Mucosa of descending colon (tissue), 3 donors: ENCODE data around the gene SLMAP. TPM values are rescaled to one million over a fixed set of nuclear protein-coding genes. Genes with fewer than 3 reads are reported as not detected.

Source experiments
- ATAC-seq: fragments of 200-7000 bp; cut with Tn5 transposase; one replicate; pipeline ENCODE4 v1.9.1; 2020; ENCODE audit warnings: mild to moderate bottlenecking, moderate library complexity
- DNase-seq, 3 donors: peaks; one replicate each; pipeline ENCODE4 v3.0.0-alpha.2; 2020
- H3K36me3 ChIP-seq: fragments of 200-600 bp; one replicate; pipeline ENCODE4 v1.8.0; 2021; ENCODE audit warnings: low read depth, mild to moderate bottlenecking
- H3K4me1 ChIP-seq: fragments of 200-600 bp; one replicate; pipeline ENCODE4 v1.8.0; 2021; ENCODE audit warnings: low read depth, mild to moderate bottlenecking
- H3K4me3 ChIP-seq: fragments of 200-600 bp; one replicate; pipeline ENCODE4 v1.8.0; 2021; ENCODE audit warnings: mild to moderate bottlenecking
- H3K9me3 ChIP-seq: fragments of 200-600 bp; one replicate; pipeline ENCODE4 v1.8.0; 2021; ENCODE audit warnings: mild to moderate bottlenecking
- intact Hi-C, 2 donors: fragments of 100-400 bp; cut with DNase I in 1 of 2; cut with micrococcal nuclease in 1 of 2; formaldehyde crosslinking; loops; one replicate each; pipeline versions ENCODE4 v1.11.0 to v1.11.1; 2022; cut with DNase I, micrococcal nuclease
- total RNA-seq, 3 donors: library from RNA; stranded (reverse); fragmentation: NEBNext Ultra II Directional in 2 of 3; extraction: Animal tissue kit (Norgen Biotek cat#: 25700) in 2 of 3; gene quantifications; one replicate each; pipeline versions ENCODE4 v1.2.1 to v1.2.4, GENCODE V29; 2021 to 2023
- TF ChIP-seq, protein P1 (sequence below): fragments of 200-600 bp; IDR thresholded peaks from one replicate; pipeline ENCODE4 v1.8.0; 2022; ENCODE audit warnings: antibody characterized with exemption, mild to moderate bottlenecking
- donor health status: DM: no; HTN: no; CAD: no; lungs with moderate emphysema.
- donor health status: DM: no; HTN: no; CAD: no.
- donor health status: DM: no; HTN: yes; CAD: no.

SLMAP gene
- total RNA-seq, 3 donors from 2014 or later, result 73.8 to 298 (median 83.8) TPM

GRCh38 chr3:57937092-57937491, 181.0 kb downstream of the SLMAP start:
- Histone ChIP-seq H3K9me3 (no peaks in the 10 kb centered on the region), H3K4me3 (no peak overlapping the region)
- intact Hi-C loops, result no loop called here

DNA sequence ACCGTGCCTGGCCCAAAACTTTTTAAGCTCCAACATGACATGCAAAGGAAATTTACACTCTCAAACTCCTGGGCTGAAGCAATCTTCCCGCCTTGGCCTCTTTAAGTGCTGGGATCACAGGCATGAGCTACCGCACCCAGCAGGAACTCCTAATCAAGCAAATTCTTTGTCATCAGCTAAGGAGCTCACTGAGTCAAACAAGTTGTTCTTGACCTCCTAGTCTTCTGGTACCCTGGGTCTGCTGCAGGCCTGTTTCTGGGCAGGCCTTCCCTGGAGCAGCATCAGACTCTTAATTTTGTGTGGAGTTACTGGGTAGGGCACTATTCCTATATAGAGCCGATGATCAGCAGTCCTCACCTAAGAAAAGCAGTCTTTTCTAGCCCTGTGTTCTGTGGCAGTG, 183.7 kb downstream of the SLMAP start:
- Histone ChIP-seq H3K4me3 (no peak overlapping the region), H3K4me1 (no peaks in the 10 kb centered on the region), H3K9me3 (no peaks in the 10 kb centered on the region), H3K36me3 (no peaks in the 10 kb centered on the region)
- intact Hi-C loops, result no loop called here
- DNase-seq (no peak), ATAC-seq (no peak)
- TF ChIP-seq, protein P1, sequence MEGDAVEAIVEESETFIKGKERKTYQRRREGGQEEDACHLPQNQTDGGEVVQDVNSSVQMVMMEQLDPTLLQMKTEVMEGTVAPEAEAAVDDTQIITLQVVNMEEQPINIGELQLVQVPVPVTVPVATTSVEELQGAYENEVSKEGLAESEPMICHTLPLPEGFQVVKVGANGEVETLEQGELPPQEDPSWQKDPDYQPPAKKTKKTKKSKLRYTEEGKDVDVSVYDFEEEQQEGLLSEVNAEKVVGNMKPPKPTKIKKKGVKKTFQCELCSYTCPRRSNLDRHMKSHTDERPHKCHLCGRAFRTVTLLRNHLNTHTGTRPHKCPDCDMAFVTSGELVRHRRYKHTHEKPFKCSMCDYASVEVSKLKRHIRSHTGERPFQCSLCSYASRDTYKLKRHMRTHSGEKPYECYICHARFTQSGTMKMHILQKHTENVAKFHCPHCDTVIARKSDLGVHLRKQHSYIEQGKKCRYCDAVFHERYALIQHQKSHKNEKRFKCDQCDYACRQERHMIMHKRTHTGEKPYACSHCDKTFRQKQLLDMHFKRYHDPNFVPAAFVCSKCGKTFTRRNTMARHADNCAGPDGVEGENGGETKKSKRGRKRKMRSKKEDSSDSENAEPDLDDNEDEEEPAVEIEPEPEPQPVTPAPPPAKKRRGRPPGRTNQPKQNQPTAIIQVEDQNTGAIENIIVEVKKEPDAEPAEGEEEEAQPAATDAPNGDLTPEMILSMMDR, result no peak

More at GRCh38 chr3:57937092-57937491, 181.0 kb downstream of the SLMAP start:
- Histone ChIP-seq H3K36me3 (no peaks in the 10 kb centered on the region), H3K4me1 (no peaks in the 10 kb centered on the region)
- DNase-seq, result no peak
- no peak for ATAC-seq
- TF ChIP-seq, protein P1, result no peak

DNA sequence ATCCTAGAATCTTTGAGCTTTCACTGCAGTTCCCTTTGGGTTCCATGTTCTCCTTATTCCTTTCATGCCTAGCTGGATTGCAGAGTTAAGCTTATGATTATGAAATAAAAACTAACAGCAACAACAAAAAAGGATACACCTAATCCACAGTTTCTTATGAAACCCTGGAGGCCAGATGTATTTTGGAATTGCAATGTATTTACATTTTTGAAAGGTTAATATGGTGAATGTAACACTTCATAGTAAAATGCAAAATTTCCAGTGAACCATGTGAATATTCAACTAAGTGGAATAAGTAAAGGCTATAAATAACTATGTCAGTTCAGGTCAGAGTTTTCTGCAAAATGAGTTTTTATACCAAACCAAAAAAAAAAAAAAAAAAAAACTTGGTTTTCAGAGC, 186.3 kb downstream of the SLMAP start:
- no peaks in the 10 kb centered on the region for H3K9me3 ChIP-seq
- no peak for DNase-seq
- no peak for ATAC-seq
- intact Hi-C loops, result no loop called here
- TF ChIP-seq, protein P1, result no peak
- no peaks in the 10 kb centered on the region for H3K4me1 ChIP-seq
- no peaks in the 10 kb centered on the region for H3K36me3 ChIP-seq
- no peak overlapping the region for H3K4me3 ChIP-seq

DNA sequence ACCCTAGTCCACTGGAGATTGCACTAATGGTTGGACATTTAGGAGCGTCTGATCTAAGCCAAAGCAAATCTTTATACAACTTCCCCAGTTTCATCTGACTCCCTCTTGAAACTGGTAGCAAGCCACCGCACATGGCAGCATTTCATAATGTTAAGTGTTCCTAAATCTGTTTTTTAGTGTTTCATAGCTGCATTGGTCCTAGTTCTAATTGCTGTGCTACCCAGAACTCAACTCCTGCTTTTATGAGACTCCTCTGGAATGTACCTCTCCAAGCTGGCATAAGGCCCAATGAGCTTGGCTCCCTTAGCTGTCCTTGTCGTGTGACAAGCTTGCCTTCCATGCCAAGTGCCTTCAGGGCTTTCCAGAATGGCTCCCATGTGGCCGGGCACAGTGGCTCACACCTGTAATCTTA, 186.8 kb downstream of the SLMAP start:
- intact Hi-C loops, result no loop called here
- H3K4me3 ChIP-seq, result no peak overlapping the region
- DNase-seq (peak in 1 of 3 donors; percentile 74), ATAC-seq (peak; percentile 79)
- H3K4me1 ChIP-seq, result no peaks in the 10 kb centered on the region
- no peaks in the 10 kb centered on the region for H3K9me3 ChIP-seq
- TF ChIP-seq, protein P1, result no peak
- H3K36me3 ChIP-seq, result no peaks in the 10 kb centered on the region

DNA sequence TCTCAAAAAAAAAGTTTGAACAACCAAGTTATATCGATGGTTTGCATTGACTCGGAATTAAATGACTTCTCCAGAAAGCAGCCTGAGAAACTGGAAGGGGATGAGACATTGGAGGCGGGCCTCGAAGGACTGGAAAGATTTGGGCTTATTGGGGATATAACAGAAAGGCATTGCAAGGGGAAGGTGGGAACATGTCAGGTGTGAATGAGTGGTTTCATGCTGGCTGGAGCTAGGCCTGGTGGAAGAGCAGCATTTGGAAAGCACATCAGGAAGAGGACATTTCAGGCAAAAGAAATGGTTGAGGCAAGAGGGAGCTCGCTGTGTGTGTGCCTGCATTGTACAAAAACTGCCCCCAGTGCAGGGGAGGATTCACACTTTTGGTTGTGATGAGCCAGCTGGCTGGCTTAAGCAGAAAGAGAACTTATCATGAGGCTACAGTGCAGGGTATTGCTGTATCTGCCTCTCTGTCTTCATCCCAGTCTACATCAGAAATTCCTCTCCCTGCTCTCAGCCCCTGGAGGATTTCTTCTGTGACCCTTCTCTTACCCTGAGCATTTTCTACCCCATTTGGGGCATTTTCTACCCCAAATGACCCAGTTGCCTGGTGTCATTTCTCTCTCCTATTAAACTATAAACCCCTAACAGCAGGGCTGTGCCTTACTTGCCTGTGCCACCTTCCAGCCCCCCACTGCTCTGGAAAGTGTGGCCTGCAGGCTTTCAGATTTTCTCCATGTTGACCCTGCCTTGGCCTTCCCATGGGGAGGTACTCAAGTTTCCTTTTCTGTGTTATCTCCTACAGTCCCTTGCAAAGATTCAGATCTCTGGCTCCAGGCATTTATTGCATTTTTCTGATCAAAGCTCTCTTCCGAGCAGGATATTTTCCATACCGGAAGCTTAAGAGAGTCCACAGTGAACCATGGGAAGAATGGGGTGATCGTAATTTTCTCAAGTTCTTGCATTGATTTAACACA, 187.7 kb downstream of the SLMAP start:
- peak; percentile 23 for ATAC-seq
- TF ChIP-seq, protein P1, result no peak
- Histone ChIP-seq H3K4me3 (no peak overlapping the region), H3K9me3 (no peaks in the 10 kb centered on the region), H3K4me1 (no peaks in the 10 kb centered on the region), H3K36me3 (no peaks in the 10 kb centered on the region)
- DNase-seq, result no peak
- intact Hi-C loops, result no loop called here
